Activated T-cell treated with anti-CD3 and anti-CD28 coated beads for 24 hours (primary cell): ENCODE measurements around the gene TMEM98.
"Not testable (repeated sequence)": the region's sequence is repeated elsewhere in the genome, so short reads cannot be mapped to it uniquely, and the experiment has no call there.

Source experiments
- DNase-seq: peaks from one replicate; pipeline ENCODE4 v3.0.0-alpha.2; 2020; ENCODE audit warnings: low read depth

TMEM98 gene

GRCh38 chr17:32985050-32985756, 57.2 kb downstream of the TMEM98 start:
- no peak for DNase-seq

GRCh38 chr17:32987453-32987805, 59.5 kb downstream of the TMEM98 start:
- DNase-seq = not testable (repeated sequence)

DNA sequence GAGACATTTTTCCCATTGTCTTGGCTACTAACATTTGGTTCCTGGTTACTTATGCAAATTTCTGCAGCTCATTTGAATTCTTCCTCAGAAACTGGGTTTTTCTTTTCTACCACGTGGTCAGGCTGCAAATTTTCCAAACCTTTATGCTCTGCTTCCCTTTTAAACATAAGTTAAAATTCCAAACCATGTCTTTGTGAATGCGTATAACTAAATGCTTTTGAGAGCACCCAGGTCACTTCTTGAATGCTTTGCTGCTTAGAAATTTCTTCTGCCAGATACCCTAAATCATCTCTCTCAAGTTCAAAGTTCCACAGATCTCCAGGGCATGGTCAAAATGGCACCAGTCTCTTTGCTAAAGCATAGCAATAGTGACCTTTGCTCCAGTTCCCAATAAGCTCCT, 59.9 kb downstream of the TMEM98 start:
- DNase-seq = not testable (repeated sequence)

GRCh38 chr17:32988481-32989101, 60.6 kb downstream of the TMEM98 start:
- no peak for DNase-seq

DNA sequence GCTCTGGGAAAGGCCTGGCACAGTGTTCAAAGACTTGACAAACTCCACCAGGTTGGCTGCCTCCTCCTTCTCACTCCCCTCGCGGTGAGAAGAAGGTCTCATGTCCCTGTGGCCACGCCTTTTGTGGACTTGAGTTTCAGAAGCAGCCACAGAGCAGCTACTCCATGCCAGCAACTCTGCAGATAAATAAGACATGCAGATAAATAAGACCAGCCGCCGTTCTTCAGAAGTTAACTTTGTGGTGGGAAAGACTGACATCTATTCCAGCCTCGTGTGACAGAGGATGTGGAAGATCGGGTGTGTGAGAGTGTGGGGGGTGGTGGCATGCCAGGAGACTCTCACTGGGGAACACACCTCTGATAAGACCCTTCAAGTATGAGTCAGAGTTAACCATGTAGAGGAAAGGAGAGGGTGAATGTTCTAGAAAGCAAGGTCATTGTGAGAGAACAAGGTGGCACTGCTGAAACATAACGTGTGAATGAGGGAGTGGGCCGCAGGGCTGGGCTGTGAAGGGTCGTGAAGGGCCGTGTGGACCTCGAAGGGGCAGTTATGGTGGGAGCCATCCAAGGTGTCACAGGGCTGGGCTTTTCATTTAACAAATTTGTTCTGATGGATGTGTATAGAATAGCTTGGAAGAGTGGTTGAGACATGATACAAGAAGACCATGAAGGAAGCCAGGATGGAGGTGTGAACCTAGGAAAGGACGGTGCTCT, 64.5 kb downstream of the TMEM98 start:
- DNase-seq = no peak

DNA sequence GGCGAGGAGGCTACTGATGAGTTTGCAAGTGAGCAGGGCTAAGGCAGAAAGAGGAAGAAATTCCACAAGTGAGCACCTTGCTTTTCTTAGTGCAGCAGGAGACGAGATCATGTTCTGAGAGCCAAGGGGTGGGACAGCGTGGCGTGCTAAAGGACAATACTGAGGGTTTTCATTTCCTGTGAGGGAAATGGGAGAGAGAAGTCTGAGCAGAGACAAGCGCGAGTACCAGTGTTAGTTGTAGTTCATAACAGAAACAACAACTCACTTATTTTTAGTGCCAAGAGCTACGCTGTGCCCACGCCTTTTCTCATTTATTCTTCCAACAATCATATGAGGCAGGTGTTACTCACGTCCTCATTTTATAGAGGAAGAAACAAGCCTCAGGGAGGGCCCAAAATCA, 66.0 kb downstream of the TMEM98 start:
- no peak for DNase-seq
